ENCODE measurements around the gene SORCS2. TPM values are rescaled to one million over a fixed set of nuclear protein-coding genes. Genes with fewer than 3 reads are reported as not detected.

Gene SORCS2
- total and polyA plus RNA-seq, 2 of the 13 experiments (the other 11 are each of a cell fraction or from before 2014, with no cell fraction given) = 0.82 to 1.0 TPM

GRCh38 chr4:7742807-7743280 is 550.5 kb downstream of the SORCS2 start:
- Histone ChIP-seq H3K27me3 (ENCODE audit: control insufficient read depth in 1 of 2, insufficient read depth in 2 of 2, low read length in 2 of 2) (no peaks in the 10 kb centered on the region), H3K4me3 (replicated peaks in 1 of 3; ENCODE audit: insufficient read depth in 1 of 3, low read depth in 2 of 3, low read length in 3 of 3) (no peak overlapping the region), H3K36me3 (replicated peaks in 1 of 2; ENCODE audit: control insufficient read depth in 1 of 2, insufficient read depth in 2 of 2, low read length in 2 of 2) (no peaks in the 10 kb centered on the region), H3K4me1 (ENCODE audit: insufficient read depth, low read length) (peaks cover 13% of the 10 kb centered on the region), H3K9ac (ENCODE audit: insufficient read depth, low read depth, low read length) (no peak overlapping the region), H3K4me2 (ENCODE audit: low read depth, low read length) (no peak overlapping the region), H3K27ac (ENCODE audit: extremely low read length, insufficient read depth, low read length) (no peak overlapping the region), H3K9me3 (ENCODE audit: low read length) (no peaks in the 10 kb centered on the region), H2AFZ (ENCODE audit: low read length) (no peak overlapping the region), H4K20me1 (ENCODE audit: insufficient read depth, low read length) (no peaks in the 10 kb centered on the region), H3K79me2 (ENCODE audit: insufficient read depth, low read length) (no peaks in the 10 kb centered on the region)
- ATAC-seq (no peak), DNase-seq (ENCODE audit: low spot score) (no peak), FAIRE-seq (no peak)
- ChIA-PET POLR2A (no interaction called here), CTCF (ENCODE audit: low intra/inter-chr PET ratio, low total read pairs) (no interaction called here)
- TF ChIP-seq ZEB1 (IDR thresholded peaks at IDR 0.05; ENCODE audit: insufficient replicate concordance, low read depth) = no peak
- TF ChIP-seq HMG20B (CRISPR knock-in tag; conservative IDR thresholded peaks at IDR 0.05) = no peak
- no peak for TF ChIP-seq ZNF280D (CRISPR knock-in tag; IDR thresholded peaks at IDR 0.05)
- TF ChIP-seq ATF6 (CRISPR knock-in tag; conservative IDR thresholded peaks at IDR 0.05) = no peak
- TF ChIP-seq TCF7L2 (IDR thresholded peaks at IDR 0.05; ENCODE audit: low read depth, low read length) = no peak
- in situ Hi-C loops (cut with HindIII; ENCODE audit: extremely low pct_ligation_motif_present, low pct_unique_long_range_greater_than_20kb) (no loop called here), intact Hi-C loops (cut with micrococcal nuclease; ENCODE audit: unreplicated experiment) (no loop called here)
- BruUV-seq (replicated peaks) = no TSS peak
- 49% methylated on average over 6 of the region's 8 CpGs for WGBS (ENCODE audit: low lambda C conversion rate)
